Central memory CD8-positive, alpha-beta T cell (primary cell): ENCODE data around the gene PRKAR1B.
"Not testable (repeated sequence)": the region's sequence is repeated elsewhere in the genome, so short reads cannot be mapped to it uniquely, and the experiment has no call there.

Experiments used
- ATAC-seq: fragments of 150-1000 bp; cut with Tn5 transposase; replicated peaks from 2 replicates; pipeline ENCODE4 v1.10.0; 2022; ENCODE audit warnings: mild to moderate bottlenecking, moderate FRiP score, moderate number of reproducible peaks; ENCODE audit not compliant: poor library complexity, severe bottlenecking; ENCODE audit errors: extremely low read depth
- DNase-seq, 2 donors: peaks; one replicate each; pipeline ENCODE4 v3.0.0; 2021; ENCODE audit warnings: low spot score in 2 of 2
- H3K27ac Mint-ChIP-seq: one replicate; pipeline ENCODE4 v1.8.0; 2022; ENCODE audit warnings: low read depth, mild to moderate bottlenecking, moderate library complexity, mixed read lengths
- H3K27me3 Mint-ChIP-seq: one replicate; pipeline ENCODE4 v1.8.0; 2022; ENCODE audit warnings: mixed read lengths
- H3K36me3 Mint-ChIP-seq: one replicate; pipeline ENCODE4 v1.8.0; 2022; ENCODE audit warnings: mild to moderate bottlenecking, moderate library complexity, mixed read lengths; ENCODE audit not compliant: insufficient read depth
- H3K4me1 Mint-ChIP-seq: one replicate; pipeline ENCODE4 v1.8.0; 2022; ENCODE audit warnings: mixed read lengths
- H3K4me3 Mint-ChIP-seq: one replicate; pipeline ENCODE4 v1.8.0; 2022; ENCODE audit warnings: mild to moderate bottlenecking, moderate library complexity, mixed read lengths
- H3K9me3 Mint-ChIP-seq: one replicate; pipeline ENCODE4 v1.8.0; 2022; ENCODE audit warnings: mixed read lengths

PRKAR1B gene

DNA sequence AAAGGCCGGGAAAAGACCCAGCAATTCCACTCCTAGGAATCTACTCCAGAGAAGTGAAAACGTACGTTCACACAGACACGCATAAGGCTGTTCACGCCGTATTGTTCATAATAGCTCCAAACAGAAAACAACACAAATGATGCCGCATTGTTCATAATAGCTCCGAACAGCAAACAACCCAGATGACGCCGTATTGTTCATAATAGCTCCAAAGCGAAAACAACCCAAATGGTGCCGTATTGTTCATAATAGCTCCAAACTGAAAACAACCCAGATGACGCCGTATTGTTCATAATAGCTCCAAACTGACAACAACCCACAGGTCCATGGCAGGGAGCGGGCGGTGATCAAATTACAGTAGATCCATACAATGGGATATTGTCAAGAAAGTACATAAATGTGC lies 85.8 kb downstream of the PRKAR1B start:
- peaks cover 9% of the 10 kb centered on the region for H3K4me1 Mint-ChIP-seq
- no peaks in the 10 kb centered on the region for H3K9me3 Mint-ChIP-seq
- H3K27me3 Mint-ChIP-seq, result no peaks in the 10 kb centered on the region
- DNase-seq (no peak), ATAC-seq (no peak)
- no peaks in the 10 kb centered on the region for H3K36me3 Mint-ChIP-seq
- H3K27ac Mint-ChIP-seq, result no peak overlapping the region
- no peak overlapping the region for H3K4me3 Mint-ChIP-seq

DNA sequence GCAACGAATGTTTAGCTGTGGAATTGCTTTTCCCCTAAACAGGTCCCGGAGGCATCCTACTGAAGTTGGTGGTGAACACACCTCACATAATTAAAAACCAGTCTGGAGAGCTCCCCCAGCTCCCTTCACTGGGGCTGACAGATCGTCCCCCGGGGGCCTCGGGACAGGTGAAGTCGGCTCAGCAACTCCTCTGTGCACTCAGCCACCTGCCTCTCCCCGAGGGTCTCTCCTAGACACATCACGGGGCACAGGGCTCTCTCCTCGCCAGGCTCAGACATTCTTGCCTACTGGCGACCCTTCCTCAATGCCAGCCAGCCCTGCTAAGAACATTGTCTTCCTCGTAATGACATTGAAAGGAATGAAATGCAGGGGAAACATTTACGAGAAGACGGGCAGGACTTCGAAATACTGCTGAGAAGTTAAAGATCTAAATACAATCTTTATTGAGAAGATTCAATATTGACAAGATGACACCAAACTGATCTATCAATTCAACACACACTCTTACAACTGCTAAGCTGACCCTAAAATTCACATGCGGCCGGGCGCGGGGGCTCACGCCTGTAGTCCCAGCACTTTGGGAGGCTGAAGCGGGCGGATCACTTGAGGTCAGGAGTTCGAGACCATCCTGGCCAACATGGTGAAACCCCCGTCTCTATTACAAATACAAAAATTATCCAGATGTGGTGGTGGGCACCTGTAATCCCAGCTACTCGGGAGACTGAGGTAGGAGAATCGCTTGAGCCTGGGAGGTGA lies 88.6 kb downstream of the PRKAR1B start:
- Mint-ChIP-seq H3K9me3 (no peaks in the 10 kb centered on the region), H3K36me3 (no peaks in the 10 kb centered on the region), H3K27me3 (no peaks in the 10 kb centered on the region), H3K27ac (no peak overlapping the region), H3K4me3 (no peak overlapping the region), H3K4me1 (peaks cover 10% of the 10 kb centered on the region)
- no peak for ATAC-seq
- no peak for DNase-seq

DNA sequence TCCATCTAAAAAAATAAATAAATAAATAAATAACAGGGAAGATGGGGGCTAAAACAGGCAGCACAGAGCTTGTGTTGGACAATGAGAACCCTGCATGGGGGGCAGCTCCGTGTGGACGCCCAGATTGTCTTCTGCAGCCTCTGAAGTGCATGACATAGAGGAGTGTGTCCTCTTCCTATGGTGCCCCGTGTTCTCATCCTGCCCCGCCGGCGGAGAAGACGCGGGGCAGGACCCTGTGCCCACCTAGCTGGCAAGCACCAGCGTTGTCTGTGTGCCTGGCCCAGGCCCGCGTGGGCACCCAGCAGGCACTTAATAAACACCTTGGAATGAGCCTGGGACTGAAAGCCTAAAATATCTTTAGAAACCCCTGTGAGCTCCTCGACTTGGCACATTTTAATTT lies 89.3 kb downstream of the PRKAR1B start:
- ATAC-seq, result no peak

DNA sequence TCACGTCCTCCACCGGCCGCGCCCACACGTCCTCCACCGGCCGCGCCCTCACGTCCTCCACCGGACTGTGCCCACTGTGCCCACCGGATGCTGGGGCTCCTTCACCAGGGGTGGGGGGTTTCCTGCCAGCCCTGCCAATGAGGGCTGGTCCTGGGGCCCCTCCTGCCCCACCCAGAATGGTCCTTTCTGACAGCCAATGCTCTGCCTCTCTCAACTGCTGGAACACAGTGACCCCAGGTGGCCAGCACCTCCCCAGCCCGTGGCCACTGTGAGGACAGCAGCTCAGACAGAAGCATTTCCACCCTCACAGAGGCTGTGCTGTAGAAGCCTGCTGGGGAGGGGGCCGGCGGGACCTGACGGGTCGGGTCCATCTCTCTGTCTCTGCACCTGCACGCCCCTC lies 90.7 kb downstream of the PRKAR1B start:
- H3K4me3 Mint-ChIP-seq, result no peak overlapping the region
- peaks cover 10% of the 10 kb centered on the region for H3K4me1 Mint-ChIP-seq
- ATAC-seq (peak; percentile 52), DNase-seq (peak in 1 of 2 donors; percentile 27)
- H3K9me3 Mint-ChIP-seq, result no peaks in the 10 kb centered on the region
- H3K27ac Mint-ChIP-seq, result peak overlapping the region; percentile 69
- no peaks in the 10 kb centered on the region for H3K36me3 Mint-ChIP-seq
- H3K27me3 Mint-ChIP-seq, result no peaks in the 10 kb centered on the region

More for the DNA sequence above, 89.3 kb downstream of the PRKAR1B start:
- DNase-seq, result no peak
- Mint-ChIP-seq H3K27me3 (no peaks in the 10 kb centered on the region), H3K9me3 (no peaks in the 10 kb centered on the region), H3K4me1 (peaks cover 10% of the 10 kb centered on the region), H3K27ac (no peak overlapping the region), H3K36me3 (no peaks in the 10 kb centered on the region), H3K4me3 (no peak overlapping the region)

DNA sequence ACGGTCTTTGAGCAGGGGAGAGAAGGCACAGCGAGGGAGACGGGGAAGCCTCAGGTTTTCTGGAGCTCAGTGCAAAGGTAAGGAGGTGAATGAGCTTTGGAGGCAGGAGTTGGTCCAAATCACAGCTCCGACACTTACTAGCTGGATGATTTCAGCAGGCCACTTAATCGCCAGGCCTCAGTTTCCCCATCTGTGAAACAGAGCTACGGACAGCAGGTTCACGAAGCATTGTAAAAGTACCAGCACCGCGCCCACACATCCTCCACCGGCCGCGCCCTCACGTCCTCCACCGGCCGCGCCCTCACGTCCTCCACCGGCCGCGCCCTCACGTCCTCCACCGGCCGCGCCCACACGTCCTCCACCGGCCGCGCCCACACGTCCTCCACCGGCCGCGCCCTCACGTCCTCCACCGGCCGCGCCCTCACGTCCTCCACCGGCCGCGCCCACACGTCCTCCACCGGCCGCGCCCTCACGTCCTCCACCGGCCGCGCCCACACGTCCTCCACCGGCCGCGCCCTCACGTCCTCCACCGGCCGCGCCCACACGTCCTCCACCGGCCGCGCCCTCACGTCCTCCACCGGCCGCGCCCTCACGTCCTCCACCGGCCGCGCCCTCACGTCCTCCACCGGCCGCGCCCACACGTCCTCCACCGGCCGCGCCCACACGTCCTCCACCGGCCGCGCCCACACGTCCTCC lies 91.2 kb downstream of the PRKAR1B start:
- not testable (repeated sequence) for H3K4me1 Mint-ChIP-seq, H3K9me3 Mint-ChIP-seq, DNase-seq, H3K27ac Mint-ChIP-seq, H3K36me3 Mint-ChIP-seq, H3K4me3 Mint-ChIP-seq, ATAC-seq, H3K27me3 Mint-ChIP-seq

DNA sequence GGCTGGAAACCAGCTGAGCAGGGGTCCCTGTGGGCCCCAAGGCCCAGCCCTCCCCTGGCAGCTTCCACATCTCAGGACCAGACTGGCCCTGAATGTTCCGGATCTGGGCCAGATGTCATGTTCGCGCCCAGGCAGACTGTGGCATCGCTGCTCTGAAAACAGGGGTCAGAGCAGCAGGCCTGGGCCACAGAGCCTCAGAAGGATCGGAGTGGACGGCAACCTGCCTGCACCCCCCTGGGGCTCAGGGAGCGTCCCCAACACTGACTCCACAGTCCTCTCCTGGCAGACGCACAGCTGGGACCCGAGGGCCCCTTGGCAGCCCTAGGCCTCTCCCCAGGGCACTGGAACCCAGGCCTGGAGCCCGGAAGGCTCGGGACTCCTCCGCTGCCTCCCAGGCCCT lies 91.9 kb downstream of the PRKAR1B start:
- no peak for DNase-seq
- Mint-ChIP-seq H3K36me3 (no peaks in the 10 kb centered on the region), H3K27ac (no peak overlapping the region), H3K9me3 (no peaks in the 10 kb centered on the region), H3K4me3 (no peak overlapping the region), H3K4me1 (peaks cover 4% of the 10 kb centered on the region), H3K27me3 (no peaks in the 10 kb centered on the region)
- no peak for ATAC-seq

DNA sequence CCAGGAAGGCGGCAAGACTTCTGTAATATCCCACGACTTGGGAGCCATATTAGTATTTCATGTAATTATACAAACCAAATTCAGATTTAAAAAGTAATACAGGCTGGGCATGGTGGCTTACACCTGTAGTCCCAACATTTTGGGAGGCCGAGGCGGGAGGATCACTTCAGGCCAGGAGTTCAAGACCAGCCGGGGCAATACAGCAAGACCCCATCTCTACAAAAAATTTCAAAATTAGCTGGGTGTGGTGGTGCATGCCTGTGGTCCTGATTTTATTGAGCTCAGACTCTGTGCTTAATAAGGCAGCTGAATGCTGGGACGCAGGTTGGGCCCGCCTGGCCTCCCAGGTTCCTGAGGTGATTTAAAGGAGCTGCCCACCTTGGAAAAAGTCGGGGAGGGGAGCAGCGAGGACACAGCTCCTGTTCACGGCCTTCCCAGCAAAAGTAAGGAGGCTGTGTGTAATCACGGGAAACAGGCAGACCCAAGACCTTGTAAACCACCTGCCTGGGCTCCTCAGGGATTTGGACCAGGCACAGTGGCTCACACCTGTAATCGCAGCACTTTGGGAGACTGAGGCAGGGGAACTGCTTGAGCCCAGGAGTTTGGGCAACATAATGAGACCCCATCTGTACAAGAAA lies 93.6 kb downstream of the PRKAR1B start:
- no peak overlapping the region for H3K27ac Mint-ChIP-seq
- no peaks in the 10 kb centered on the region for H3K9me3 Mint-ChIP-seq
- no peaks in the 10 kb centered on the region for H3K36me3 Mint-ChIP-seq
- no peaks in the 10 kb centered on the region for H3K27me3 Mint-ChIP-seq
- DNase-seq, result no peak
- H3K4me3 Mint-ChIP-seq, result no peak overlapping the region
- no peak for ATAC-seq
- peaks cover 4% of the 10 kb centered on the region for H3K4me1 Mint-ChIP-seq

DNA sequence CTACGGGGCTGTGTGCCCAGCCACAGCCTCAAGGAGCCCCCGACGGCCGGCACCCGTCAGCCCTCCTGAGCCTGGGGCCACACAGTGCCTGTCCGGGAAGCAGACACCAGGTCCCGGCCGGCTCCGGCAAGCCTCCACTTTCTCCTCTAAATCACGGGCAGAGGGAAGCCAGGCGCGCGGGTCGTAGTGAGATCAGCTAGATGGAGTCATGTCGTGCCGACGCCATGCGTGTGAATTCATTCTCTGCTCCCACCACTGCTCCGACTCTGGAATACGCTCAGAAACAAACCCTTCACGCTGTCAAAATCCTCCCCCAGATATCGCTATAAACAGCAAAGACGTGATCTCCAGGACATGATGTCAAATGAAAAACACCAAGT lies 94.3 kb downstream of the PRKAR1B start:
- DNase-seq (no peak), ATAC-seq (no peak)
- H3K4me1 Mint-ChIP-seq, result peaks cover 4% of the 10 kb centered on the region
- no peak overlapping the region for H3K27ac Mint-ChIP-seq
- H3K36me3 Mint-ChIP-seq, result no peaks in the 10 kb centered on the region
- no peaks in the 10 kb centered on the region for H3K9me3 Mint-ChIP-seq
- H3K4me3 Mint-ChIP-seq, result no peak overlapping the region
- no peaks in the 10 kb centered on the region for H3K27me3 Mint-ChIP-seq

DNA sequence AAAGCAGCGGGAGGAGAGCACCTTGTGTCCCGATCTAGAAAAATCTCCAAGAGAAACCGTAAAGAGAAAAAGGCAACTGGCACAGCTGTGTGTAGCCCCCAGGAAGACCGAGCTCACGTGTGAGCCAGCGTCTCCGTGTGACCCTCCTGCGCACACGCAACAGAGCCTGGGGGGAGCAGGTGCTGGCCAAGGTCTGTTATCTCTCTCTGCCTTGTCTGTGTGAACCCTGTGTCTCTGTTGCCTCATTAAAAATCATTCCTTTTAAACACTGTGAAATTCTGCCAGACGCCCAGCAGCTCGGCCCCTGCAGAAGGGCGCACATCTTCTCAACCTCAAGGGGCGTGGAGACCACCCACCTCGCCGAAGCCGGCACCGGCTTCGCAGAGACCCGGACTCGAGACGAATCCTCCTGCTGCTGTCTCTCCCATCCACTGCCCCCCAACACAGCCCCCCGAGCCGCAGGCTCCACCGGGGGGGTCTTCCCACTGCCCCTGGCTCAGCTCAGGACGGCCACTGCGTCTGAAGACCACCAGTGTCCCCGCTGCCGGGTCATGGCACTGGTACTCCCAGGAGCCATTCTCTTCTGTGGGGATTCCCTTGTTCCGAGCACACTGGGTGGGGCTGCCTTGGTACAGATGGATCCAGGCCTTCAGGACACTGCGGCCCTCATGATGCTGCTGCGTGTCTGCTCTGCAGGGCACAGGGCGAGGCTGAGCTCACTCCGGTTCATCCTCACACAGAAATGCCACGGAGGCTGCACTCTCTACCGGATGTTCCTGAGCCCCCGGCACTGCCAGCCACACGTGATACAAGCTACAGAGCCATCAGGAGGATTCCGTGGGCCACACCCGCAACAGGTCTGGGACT lies 94.9 kb downstream of the PRKAR1B start:
- ATAC-seq (no peak), DNase-seq (no peak)
- Mint-ChIP-seq H3K4me1 (peaks cover 4% of the 10 kb centered on the region), H3K36me3 (no peaks in the 10 kb centered on the region), H3K9me3 (no peaks in the 10 kb centered on the region), H3K27ac (no peak overlapping the region), H3K4me3 (no peak overlapping the region), H3K27me3 (no peaks in the 10 kb centered on the region)

DNA sequence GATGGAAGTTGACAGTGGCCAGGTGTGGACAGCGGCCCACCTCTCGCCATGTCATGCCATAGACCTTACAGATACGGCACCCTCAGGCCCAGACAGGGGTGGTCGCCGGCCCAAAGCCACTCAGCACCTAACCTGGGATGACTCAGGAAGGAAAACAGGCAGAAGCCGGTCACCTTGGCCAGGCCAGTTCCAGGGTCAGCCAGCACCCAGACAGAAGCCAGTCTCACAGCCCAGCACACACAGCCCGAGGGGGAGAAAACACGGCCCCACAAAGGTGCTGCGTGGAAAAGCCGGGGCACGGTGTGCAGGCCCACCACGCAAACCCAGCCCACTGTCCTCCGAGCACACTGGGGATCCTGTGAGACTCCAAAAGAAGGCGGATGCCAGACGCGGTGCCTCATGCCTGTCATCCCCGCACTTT lies 95.8 kb downstream of the PRKAR1B start:
- Mint-ChIP-seq H3K4me1 (peaks cover under 1% of the 10 kb centered on the region), H3K27me3 (no peaks in the 10 kb centered on the region), H3K4me3 (no peak overlapping the region), H3K36me3 (no peaks in the 10 kb centered on the region), H3K9me3 (no peaks in the 10 kb centered on the region), H3K27ac (no peak overlapping the region)
- ATAC-seq (no peak), DNase-seq (no peak)

DNA sequence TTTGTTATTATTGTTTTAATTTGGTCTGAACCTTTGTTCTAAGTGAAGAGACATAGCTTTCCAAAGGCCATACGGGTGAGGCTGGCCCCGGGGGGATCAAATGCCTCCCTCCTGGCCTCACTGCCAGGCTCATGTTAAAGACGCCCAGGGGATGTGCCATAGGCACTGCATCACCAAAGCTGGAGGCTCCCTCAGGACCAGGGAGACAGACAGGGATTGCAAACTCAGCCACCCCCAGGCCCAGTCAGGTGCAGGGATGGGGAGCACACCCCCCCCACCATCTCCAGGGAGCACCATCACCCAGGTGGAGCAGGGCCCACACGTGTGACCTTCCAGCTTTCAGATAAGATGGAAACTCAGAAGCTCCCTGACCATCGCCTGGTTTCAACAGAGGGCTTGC lies 96.5 kb downstream of the PRKAR1B start:
- Mint-ChIP-seq H3K4me3 (no peak overlapping the region), H3K27ac (no peak overlapping the region), H3K36me3 (no peaks in the 10 kb centered on the region), H3K27me3 (no peaks in the 10 kb centered on the region), H3K4me1 (no peaks in the 10 kb centered on the region), H3K9me3 (peaks cover 5% of the 10 kb centered on the region)
- no peak for DNase-seq
- no peak for ATAC-seq

DNA sequence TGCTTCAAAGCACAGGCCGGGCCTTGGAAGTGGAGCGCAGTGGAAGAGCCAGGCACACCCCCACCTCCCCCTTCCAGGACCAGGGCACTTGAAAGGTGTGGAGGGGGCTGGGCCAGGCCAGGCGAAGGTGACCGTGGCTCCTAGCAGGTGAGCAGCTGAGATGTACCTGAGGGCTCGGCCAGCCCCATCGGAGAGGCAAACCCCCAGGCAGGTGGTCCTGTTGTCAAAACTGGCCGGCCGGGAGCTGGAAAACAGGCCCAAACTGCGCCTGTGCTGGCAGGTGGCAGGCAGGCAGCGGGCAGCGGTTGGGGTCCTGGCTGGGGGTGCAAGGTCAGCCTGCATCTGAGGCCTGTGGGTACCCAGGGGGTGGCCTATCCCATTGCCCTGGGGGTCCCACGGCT lies 97.0 kb downstream of the PRKAR1B start:
- no peaks in the 10 kb centered on the region for H3K27me3 Mint-ChIP-seq
- no peaks in the 10 kb centered on the region for H3K4me1 Mint-ChIP-seq
- H3K36me3 Mint-ChIP-seq, result no peaks in the 10 kb centered on the region
- no peak overlapping the region for H3K27ac Mint-ChIP-seq
- ATAC-seq (no peak), DNase-seq (no peak)
- no peak overlapping the region for H3K4me3 Mint-ChIP-seq
- H3K9me3 Mint-ChIP-seq, result peaks cover 7% of the 10 kb centered on the region
